ENCODE measurements around the gene ODAD2.

DNA sequence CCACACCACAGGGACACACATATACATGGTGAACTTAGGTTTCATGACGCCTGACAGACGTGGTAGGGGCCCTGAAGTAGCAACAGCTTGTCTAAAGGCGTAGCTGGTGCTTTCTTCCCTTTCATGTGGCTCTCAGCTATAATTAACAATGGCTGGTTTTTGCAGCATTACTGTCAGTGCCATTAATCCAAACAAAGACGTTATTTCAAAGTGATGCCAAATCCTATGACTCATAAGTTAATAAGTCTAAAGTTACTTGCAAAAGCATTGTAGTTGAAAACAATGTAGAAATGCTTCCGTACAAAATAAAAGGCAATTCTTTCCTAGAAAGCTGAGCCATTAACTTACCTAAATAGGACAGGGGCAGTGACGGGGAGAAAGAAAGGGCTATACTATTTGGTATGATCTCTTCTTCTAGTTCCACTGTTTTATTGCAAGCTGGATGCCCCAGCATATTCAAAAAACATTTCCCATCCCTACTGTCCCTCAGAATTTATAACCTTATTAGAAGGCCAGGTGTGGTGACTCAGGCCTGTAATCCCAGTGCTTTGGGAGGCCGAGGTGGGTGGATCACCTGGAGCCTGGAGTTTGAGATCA lies 105.4 kb downstream of the ODAD2 start:
- TF ChIP-seq, protein P1, sequence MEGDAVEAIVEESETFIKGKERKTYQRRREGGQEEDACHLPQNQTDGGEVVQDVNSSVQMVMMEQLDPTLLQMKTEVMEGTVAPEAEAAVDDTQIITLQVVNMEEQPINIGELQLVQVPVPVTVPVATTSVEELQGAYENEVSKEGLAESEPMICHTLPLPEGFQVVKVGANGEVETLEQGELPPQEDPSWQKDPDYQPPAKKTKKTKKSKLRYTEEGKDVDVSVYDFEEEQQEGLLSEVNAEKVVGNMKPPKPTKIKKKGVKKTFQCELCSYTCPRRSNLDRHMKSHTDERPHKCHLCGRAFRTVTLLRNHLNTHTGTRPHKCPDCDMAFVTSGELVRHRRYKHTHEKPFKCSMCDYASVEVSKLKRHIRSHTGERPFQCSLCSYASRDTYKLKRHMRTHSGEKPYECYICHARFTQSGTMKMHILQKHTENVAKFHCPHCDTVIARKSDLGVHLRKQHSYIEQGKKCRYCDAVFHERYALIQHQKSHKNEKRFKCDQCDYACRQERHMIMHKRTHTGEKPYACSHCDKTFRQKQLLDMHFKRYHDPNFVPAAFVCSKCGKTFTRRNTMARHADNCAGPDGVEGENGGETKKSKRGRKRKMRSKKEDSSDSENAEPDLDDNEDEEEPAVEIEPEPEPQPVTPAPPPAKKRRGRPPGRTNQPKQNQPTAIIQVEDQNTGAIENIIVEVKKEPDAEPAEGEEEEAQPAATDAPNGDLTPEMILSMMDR (IDR thresholded peaks at IDR 0.05; ENCODE audit: borderline replicate concordance, extremely low read depth, low read length, poor library complexity, severe bottlenecking): no peak
- TF ChIP-seq EZH2 (IDR thresholded peaks at IDR 0.05; ENCODE audit: borderline replicate concordance, low read depth, low read length, severe bottlenecking): no peak

All from DND-41 (cell line).